ENCODE measurements around the gene ARHGAP15.

The ARHGAP15 gene

DNA sequence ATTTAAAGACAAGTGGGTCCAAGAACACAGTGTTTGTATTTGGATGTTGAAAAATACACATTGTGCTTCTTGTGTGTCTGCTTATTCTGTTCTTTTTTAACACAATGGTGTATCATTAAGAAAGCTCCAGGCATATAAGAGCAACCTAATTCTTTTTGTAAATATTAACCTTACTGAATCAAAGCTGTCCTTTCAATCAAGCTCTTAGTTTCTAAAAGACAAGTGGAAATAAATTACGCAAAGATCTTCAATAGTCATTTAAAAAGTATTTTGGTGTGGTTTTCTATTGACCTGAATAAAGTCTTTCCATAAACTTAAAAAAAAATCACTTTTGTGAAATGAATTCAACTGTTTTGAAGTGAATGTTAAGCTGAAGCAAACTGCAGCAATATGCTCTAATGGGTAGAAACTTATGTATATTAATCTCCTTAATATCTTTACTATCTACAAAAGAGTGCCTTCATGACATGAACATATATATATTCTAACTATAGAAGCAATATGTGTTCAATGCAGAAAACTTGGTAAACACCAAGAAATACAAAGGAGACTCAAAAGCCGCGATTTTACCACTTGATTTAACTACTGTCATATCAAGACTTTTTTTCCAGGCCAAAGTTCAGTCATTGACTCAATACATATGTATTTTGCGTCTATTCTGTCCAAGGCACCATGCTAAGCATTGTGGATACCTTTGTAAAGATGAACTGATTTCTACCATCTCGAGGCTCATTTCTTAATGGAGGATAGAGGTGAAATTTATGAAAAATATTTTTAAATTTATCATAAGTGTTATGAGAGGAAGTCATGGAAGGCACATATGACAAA is 97.7 kb downstream of the ARHGAP15 start:
- no peak overlapping the region for H2AFZ ChIP-seq (ENCODE audit: low read length)
- peaks cover 44% of the 10 kb centered on the region for H3K36me3 ChIP-seq (ENCODE audit: insufficient read depth, low read length)
- no peak overlapping the region for H3K27ac ChIP-seq (ENCODE audit: low read depth, low read length, poor library complexity, severe bottlenecking)
- no peaks in the 10 kb centered on the region for H4K20me1 ChIP-seq (ENCODE audit: insufficient read depth, low read length)
- no peaks in the 10 kb centered on the region for H3K9me2 ChIP-seq (ENCODE audit: low read depth, low read length)
- no peak overlapping the region for H3K4me2 ChIP-seq (ENCODE audit: low read length)
- H3K4me3 ChIP-seq (ENCODE audit: low read depth, low read length, poor library complexity, severe bottlenecking): no peak overlapping the region
- H3F3A ChIP-seq (ENCODE audit: insufficient read depth, low read length): no peaks in the 10 kb centered on the region
- TF ChIP-seq EZH2 (IDR thresholded peaks at IDR 0.05; ENCODE audit: borderline replicate concordance, low read length): no peak
- TF ChIP-seq, protein P1, sequence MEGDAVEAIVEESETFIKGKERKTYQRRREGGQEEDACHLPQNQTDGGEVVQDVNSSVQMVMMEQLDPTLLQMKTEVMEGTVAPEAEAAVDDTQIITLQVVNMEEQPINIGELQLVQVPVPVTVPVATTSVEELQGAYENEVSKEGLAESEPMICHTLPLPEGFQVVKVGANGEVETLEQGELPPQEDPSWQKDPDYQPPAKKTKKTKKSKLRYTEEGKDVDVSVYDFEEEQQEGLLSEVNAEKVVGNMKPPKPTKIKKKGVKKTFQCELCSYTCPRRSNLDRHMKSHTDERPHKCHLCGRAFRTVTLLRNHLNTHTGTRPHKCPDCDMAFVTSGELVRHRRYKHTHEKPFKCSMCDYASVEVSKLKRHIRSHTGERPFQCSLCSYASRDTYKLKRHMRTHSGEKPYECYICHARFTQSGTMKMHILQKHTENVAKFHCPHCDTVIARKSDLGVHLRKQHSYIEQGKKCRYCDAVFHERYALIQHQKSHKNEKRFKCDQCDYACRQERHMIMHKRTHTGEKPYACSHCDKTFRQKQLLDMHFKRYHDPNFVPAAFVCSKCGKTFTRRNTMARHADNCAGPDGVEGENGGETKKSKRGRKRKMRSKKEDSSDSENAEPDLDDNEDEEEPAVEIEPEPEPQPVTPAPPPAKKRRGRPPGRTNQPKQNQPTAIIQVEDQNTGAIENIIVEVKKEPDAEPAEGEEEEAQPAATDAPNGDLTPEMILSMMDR (IDR thresholded peaks at IDR 0.05; ENCODE audit: low read length): no peak
- no peaks in the 10 kb centered on the region for H3K4me1 ChIP-seq (ENCODE audit: insufficient read depth, low read length, severe bottlenecking)
- H3K9me3 ChIP-seq (ENCODE audit: low read length): peaks cover under 1% of the 10 kb centered on the region; the same call in 1 of the 2 replicates
- H3K9ac ChIP-seq (ENCODE audit: low read length): no peak overlapping the region
- H3K27me3 ChIP-seq (ENCODE audit: insufficient read depth, low read length): no peaks in the 10 kb centered on the region
- H3K79me2 ChIP-seq (ENCODE audit: insufficient read depth, low read length): no peaks in the 10 kb centered on the region

DNA sequence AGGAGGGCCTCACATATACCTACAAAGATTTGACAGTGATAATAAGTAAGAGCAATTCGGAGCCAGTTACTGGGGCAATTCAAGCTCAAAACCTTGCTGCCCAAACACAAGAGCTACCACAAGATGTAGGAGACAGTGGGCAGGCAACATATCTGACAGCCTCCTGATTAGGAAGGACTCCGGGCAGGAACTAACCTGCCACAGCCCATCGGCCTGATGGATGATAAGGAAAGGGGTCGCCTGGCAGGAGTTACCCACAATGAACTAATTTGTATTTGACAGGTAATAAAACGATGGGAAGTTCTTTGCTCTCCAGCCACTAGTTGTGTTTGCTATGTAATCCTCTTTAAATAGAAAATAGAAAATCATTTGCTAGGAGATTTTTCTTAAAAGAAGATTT is 100.2 kb downstream of the ARHGAP15 start:
- no peaks in the 10 kb centered on the region for H3K4me1 ChIP-seq (ENCODE audit: insufficient read depth, low read length, severe bottlenecking)
- no peak overlapping the region for H2AFZ ChIP-seq (ENCODE audit: low read length)
- H3F3A ChIP-seq (ENCODE audit: insufficient read depth, low read length): no peaks in the 10 kb centered on the region
- H3K27me3 ChIP-seq (ENCODE audit: insufficient read depth, low read length): no peaks in the 10 kb centered on the region
- no peaks in the 10 kb centered on the region for H4K20me1 ChIP-seq (ENCODE audit: insufficient read depth, low read length)
- H3K9me2 ChIP-seq (ENCODE audit: low read depth, low read length): no peaks in the 10 kb centered on the region
- peaks cover 63% of the 10 kb centered on the region for H3K36me3 ChIP-seq (ENCODE audit: insufficient read depth, low read length)
- no peak overlapping the region for H3K4me3 ChIP-seq (ENCODE audit: low read depth, low read length, poor library complexity, severe bottlenecking)
- TF ChIP-seq, protein P1 (IDR thresholded peaks at IDR 0.05; ENCODE audit: low read length): no peak
- no peak for TF ChIP-seq EZH2 (IDR thresholded peaks at IDR 0.05; ENCODE audit: borderline replicate concordance, low read length)
- H3K79me2 ChIP-seq (ENCODE audit: insufficient read depth, low read length): no peaks in the 10 kb centered on the region
- no peak overlapping the region for H3K9ac ChIP-seq (ENCODE audit: low read length)
- H3K9me3 ChIP-seq (ENCODE audit: low read length): peaks cover 7% of the 10 kb centered on the region; the same call in 1 of the 2 replicates
- no peak overlapping the region for H3K27ac ChIP-seq (ENCODE audit: low read depth, low read length, poor library complexity, severe bottlenecking)
- no peak overlapping the region for H3K4me2 ChIP-seq (ENCODE audit: low read length)

DNA sequence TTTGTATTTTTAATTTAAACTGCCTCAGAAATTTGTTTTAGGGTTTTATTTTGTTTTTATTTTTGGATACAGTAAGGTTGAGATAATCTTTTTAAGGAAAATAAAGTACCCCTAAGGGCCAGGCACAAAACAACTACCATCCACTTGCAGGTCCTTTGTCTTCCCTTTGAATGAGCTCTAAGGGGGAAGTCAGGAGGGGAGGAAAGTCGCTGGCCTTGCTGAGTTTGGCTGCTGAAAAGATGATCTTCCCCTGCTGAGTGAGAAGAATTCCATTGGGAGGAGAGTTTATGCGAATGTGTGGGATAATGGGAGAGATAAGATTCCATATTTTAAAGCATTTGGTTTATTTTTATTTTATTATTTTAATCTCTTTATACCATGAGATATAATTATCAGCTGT is 100.7 kb downstream of the ARHGAP15 start:
- H3K4me1 ChIP-seq (ENCODE audit: insufficient read depth, low read length, severe bottlenecking): no peaks in the 10 kb centered on the region
- no peak overlapping the region for H3K27ac ChIP-seq (ENCODE audit: low read depth, low read length, poor library complexity, severe bottlenecking)
- no peaks in the 10 kb centered on the region for H3K9me2 ChIP-seq (ENCODE audit: low read depth, low read length)
- no peak overlapping the region for H3K4me3 ChIP-seq (ENCODE audit: low read depth, low read length, poor library complexity, severe bottlenecking)
- H3K36me3 ChIP-seq (ENCODE audit: insufficient read depth, low read length): peaks cover 67% of the 10 kb centered on the region
- H4K20me1 ChIP-seq (ENCODE audit: insufficient read depth, low read length): no peaks in the 10 kb centered on the region
- H3K79me2 ChIP-seq (ENCODE audit: insufficient read depth, low read length): no peaks in the 10 kb centered on the region
- TF ChIP-seq EZH2 (IDR thresholded peaks at IDR 0.05; ENCODE audit: borderline replicate concordance, low read length): no peak
- TF ChIP-seq, protein P1 (IDR thresholded peaks at IDR 0.05; ENCODE audit: low read length): no peak
- no peaks in the 10 kb centered on the region for H3F3A ChIP-seq (ENCODE audit: insufficient read depth, low read length)
- H3K27me3 ChIP-seq (ENCODE audit: insufficient read depth, low read length): no peaks in the 10 kb centered on the region
- H3K9ac ChIP-seq (ENCODE audit: low read length): no peak overlapping the region
- H3K9me3 ChIP-seq (ENCODE audit: low read length): peaks cover 7% of the 10 kb centered on the region; the same call in 1 of the 2 replicates
- no peak overlapping the region for H2AFZ ChIP-seq (ENCODE audit: low read length)
- no peak overlapping the region for H3K4me2 ChIP-seq (ENCODE audit: low read length)
